CD8-positive, alpha-beta memory T cell (primary cell): ENCODE data around the gene ITGA8. TPM values are rescaled to one million over a fixed set of nuclear protein-coding genes. Genes with fewer than 3 reads are reported as not detected.
"Not testable (repeated sequence)": the region's sequence is repeated elsewhere in the genome, so short reads cannot be mapped to it uniquely, and the experiment has no call there.

Experiments used
- CTCF ChIA-PET: fragments of 350-600 bp; sonication (Branson Sonifier 250); formaldehyde crosslinking; loops from one replicate; lab custom pipeline; 2021; ENCODE audit warnings: antibody characterized with exemption; lab: Charles Lee
- POLR2A ChIA-PET: fragments of 350-600 bp; sonication (Branson Sonifier 250); formaldehyde crosslinking; loops from one replicate; lab custom pipeline; 2021; ENCODE audit warnings: antibody characterized with exemption; lab: Charles Lee
- DNase-seq, 5 donors: peaks; one replicate each; pipeline versions ENCODE4 v3.0.0 to v3.0.0-alpha.2; 2020 to 2022; ENCODE audit warnings: mixed read lengths in 1 of 5
- H3K27ac ChIP-seq: one replicate; pipeline ENCODE4 v1.7.0; 2013; ENCODE audit warnings: low read depth, mild to moderate bottlenecking, low read length, moderate library complexity
- H3K27me3 ChIP-seq: 2 replicates; pipeline ENCODE4 v1.7.0; 2013; ENCODE audit warnings: low read length, mild to moderate bottlenecking; ENCODE audit not compliant: insufficient read depth, poor library complexity, severe bottlenecking
- H3K36me3 ChIP-seq: 2 replicates; pipeline ENCODE4 v1.7.0; 2013; ENCODE audit warnings: mild to moderate bottlenecking, low read length, moderate library complexity; ENCODE audit not compliant: insufficient read depth
- H3K4me1 ChIP-seq: 2 replicates; pipeline ENCODE4 v1.7.0; 2013; ENCODE audit warnings: mild to moderate bottlenecking, low read length, moderate library complexity; ENCODE audit not compliant: insufficient read depth
- H3K4me3 ChIP-seq: 2 replicates; pipeline ENCODE4 v1.7.0; 2013; ENCODE audit warnings: mild to moderate bottlenecking, low read length
- H3K9me3 ChIP-seq: 2 replicates; pipeline ENCODE4 v1.7.0; 2013; ENCODE audit warnings: mild to moderate bottlenecking, low read length
- H3K27ac Mint-ChIP-seq, 8 donors: one replicate each; pipeline ENCODE4 v1.8.0; 2020 to 2021; ENCODE audit warnings: mixed read lengths in 8 of 8, mild to moderate bottlenecking in 6 of 8, inconsistent platforms in 3 of 8, moderate library complexity in 3 of 8
- H3K27me3 Mint-ChIP-seq, 2 donors: one replicate each; pipeline ENCODE4 v1.8.0; 2020 to 2021; ENCODE audit warnings: mixed read lengths in 2 of 2, mild to moderate bottlenecking in 1 of 2, moderate library complexity in 1 of 2
- H3K36me3 Mint-ChIP-seq, 3 donors: one replicate each; pipeline ENCODE4 v1.8.0; 2020 to 2021; ENCODE audit warnings: mixed read lengths in 3 of 3, inconsistent platforms in 1 of 3, mild to moderate bottlenecking in 1 of 3
- H3K4me1 Mint-ChIP-seq, 3 donors: one replicate each; pipeline ENCODE4 v1.8.0; 2020 to 2021; ENCODE audit warnings: mixed read lengths in 3 of 3, inconsistent platforms in 1 of 3, mild to moderate bottlenecking in 1 of 3
- H3K4me3 Mint-ChIP-seq, 7 donors: one replicate each; pipeline ENCODE4 v1.8.0; 2020 to 2021; ENCODE audit warnings: mixed read lengths in 7 of 7, mild to moderate bottlenecking in 6 of 7, moderate library complexity in 4 of 7, inconsistent platforms in 2 of 7
- H3K9me3 Mint-ChIP-seq, 5 donors: one replicate each; pipeline ENCODE4 v1.8.0; 2020 to 2022; ENCODE audit warnings: mixed read lengths in 5 of 5, mild to moderate bottlenecking in 3 of 5, moderate library complexity in 2 of 5, inconsistent platforms in 1 of 5
- polyA plus RNA-seq: library from polyadenylated mRNA; unstranded; fragments of 300-500 nt; fragmentation: Illumina TruSeq; gene quantifications from one replicate; pipeline ENCODE4 v1.2.3, GENCODE V29; 2021
- total RNA-seq, 2 experiments: library from RNA; stranded (reverse); gene quantifications; one replicate each; pipeline ENCODE4 v1.2.3, GENCODE V29; 2021

The ITGA8 gene
- total and polyA plus RNA-seq, 3 experiments from 2014 or later, result not detected

DNA sequence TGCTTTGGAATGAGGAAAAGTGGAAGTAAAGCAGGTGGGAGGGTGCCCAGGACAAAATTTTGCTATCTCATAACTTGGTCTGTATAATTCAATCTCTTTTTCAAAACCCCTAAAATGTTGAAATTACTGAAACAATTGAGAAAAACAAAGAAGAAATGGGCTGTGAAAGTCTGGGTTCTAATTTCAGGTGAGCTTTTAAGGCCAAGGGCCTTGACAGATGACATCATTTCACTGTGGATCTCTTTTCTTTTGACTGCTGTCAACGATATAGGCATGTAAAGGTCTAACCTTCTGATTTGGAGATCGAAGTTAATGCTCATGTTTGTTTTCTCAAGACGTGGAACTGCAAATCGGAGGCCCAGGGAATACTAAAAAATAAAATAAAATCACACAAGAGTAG, 127.8 kb downstream of the ITGA8 start:
- H3K36me3 Mint-ChIP-seq, result no peaks in the 10 kb centered on the region
- ChIA-PET POLR2A (no interaction called here), CTCF (no interaction called here)
- H3K27ac Mint-ChIP-seq, result no peak overlapping the region
- Histone ChIP-seq H3K4me1 (no peaks in the 10 kb centered on the region), H3K36me3 (no peaks in the 10 kb centered on the region), H3K27me3 (no peaks in the 10 kb centered on the region), H3K9me3 (no peaks in the 10 kb centered on the region), H3K4me3 (no peak overlapping the region), H3K27ac (no peak overlapping the region)
- peaks cover 0 to 3% (median 0%) of the 10 kb centered on the region in 5 donors for H3K9me3 Mint-ChIP-seq
- H3K4me3 Mint-ChIP-seq, result no peak overlapping the region
- no peak for DNase-seq
- H3K27me3 Mint-ChIP-seq, result peaks cover 1 to 6% of the 10 kb centered on the region in 2 donors
- no peaks in the 10 kb centered on the region for H3K4me1 Mint-ChIP-seq

DNA sequence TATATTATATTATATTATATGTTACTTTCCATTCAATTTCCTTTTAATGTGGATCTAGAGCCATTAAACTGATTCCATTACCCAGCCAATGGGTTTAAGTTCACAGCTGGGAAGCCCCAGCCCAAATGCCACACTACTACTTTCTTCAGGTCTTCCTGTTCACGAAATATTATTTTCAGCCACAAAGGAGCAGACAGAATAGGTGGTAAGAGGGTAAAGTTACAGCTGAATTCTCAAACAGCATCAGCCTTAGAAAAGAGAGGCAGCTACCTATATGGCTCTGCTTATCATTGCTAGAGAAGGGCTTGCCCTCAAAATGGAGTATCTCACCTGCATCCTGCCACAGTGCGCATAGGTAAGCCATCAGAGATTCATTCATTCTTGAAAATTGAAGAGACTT, 128.3 kb downstream of the ITGA8 start:
- Mint-ChIP-seq H3K27ac (no peak overlapping the region), H3K4me1 (no peaks in the 10 kb centered on the region), H3K36me3 (no peaks in the 10 kb centered on the region), H3K4me3 (no peak overlapping the region), H3K27me3 (peaks cover 1 to 6% of the 10 kb centered on the region in 2 donors), H3K9me3 (peaks cover 0 to 3% (median 0%) of the 10 kb centered on the region in 5 donors)
- ChIA-PET POLR2A (no interaction called here), CTCF (no interaction called here)
- Histone ChIP-seq H3K4me1 (no peaks in the 10 kb centered on the region), H3K4me3 (no peak overlapping the region), H3K36me3 (no peaks in the 10 kb centered on the region), H3K27me3 (no peaks in the 10 kb centered on the region), H3K27ac (no peak overlapping the region), H3K9me3 (no peaks in the 10 kb centered on the region)
- no peak for DNase-seq

DNA sequence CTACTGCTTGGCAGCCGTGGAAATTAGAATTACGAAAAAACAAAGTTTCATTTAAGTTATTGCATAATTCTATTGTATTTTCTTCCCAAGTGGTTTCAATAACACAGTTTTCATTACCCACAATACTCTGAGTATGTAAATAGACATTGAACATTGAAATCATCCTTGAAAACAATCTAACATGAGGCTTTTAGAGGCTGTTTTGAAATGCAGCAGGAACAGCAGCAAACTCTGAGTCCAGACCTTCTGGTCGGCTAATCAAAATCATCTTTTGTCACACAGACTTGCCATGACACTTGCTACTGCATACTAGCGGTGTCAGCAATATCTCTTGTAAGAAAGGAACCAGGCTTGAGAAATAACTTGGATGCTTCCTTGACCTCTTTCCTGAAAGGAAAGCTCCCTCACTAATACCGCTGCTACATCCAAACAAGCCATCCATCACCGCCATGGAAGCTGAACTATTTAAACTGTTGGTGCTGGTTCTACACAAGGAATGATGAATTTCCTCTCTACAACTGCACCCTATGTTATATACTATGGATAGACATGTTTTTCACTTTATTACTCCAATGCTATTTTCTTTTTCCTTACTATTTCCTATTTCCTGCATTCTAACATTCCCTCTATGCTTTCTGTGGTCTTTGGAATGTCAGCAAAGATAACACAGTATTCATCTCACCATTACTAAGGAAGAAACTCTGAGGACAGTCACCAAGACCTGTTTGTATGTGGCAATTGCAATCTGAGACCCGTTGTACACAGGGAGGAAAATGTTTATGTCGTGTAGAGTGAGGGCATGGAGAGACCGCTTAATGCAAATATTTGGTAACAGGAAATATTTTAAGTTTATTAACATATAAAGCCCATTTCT, 130.8 kb downstream of the ITGA8 start:
- Histone ChIP-seq H3K36me3 (no peaks in the 10 kb centered on the region), H3K27ac (no peak overlapping the region), H3K4me1 (no peaks in the 10 kb centered on the region), H3K27me3 (no peaks in the 10 kb centered on the region), H3K4me3 (no peak overlapping the region), H3K9me3 (no peaks in the 10 kb centered on the region)
- H3K4me3 Mint-ChIP-seq, result no peak overlapping the region
- no peaks in the 10 kb centered on the region for H3K4me1 Mint-ChIP-seq
- DNase-seq, result no peak
- H3K27me3 Mint-ChIP-seq, result peaks cover 0 to 1% of the 10 kb centered on the region in 2 donors
- CTCF ChIA-PET, result no interaction called here
- no peaks in the 10 kb centered on the region for H3K36me3 Mint-ChIP-seq
- peaks cover 0 to 3% (median 0%) of the 10 kb centered on the region in 5 donors for H3K9me3 Mint-ChIP-seq
- H3K27ac Mint-ChIP-seq, result no peak overlapping the region
- POLR2A ChIA-PET, result no interaction called here

DNA sequence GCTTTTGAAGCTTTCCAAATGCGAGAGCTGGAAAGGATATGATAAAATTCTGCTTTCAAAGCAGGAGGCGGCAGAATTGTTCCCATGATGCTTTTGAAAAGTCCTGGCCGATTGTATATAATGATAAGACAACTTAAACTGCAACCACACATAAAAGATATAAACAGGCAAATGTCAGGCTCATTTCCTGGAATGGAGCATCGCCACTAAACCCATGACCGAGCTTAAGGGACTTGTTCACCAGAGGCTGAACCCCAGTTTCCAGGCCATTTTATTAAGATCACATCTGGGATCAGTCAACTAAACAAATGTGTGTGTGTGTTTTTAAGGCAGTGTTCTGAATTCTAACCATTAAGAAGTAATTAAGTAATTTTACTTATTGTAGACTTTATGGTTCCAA, 131.6 kb downstream of the ITGA8 start:
- Histone ChIP-seq H3K9me3 (no peaks in the 10 kb centered on the region), H3K4me1 (no peaks in the 10 kb centered on the region), H3K4me3 (no peak overlapping the region), H3K27me3 (no peaks in the 10 kb centered on the region), H3K36me3 (no peaks in the 10 kb centered on the region), H3K27ac (no peak overlapping the region)
- Mint-ChIP-seq H3K9me3 (peaks cover 0 to 3% (median 0%) of the 10 kb centered on the region in 5 donors), H3K4me1 (no peaks in the 10 kb centered on the region), H3K36me3 (no peaks in the 10 kb centered on the region), H3K27ac (no peak overlapping the region), H3K27me3 (peaks cover 0 to 1% of the 10 kb centered on the region in 2 donors), H3K4me3 (no peak overlapping the region)
- ChIA-PET CTCF (no interaction called here), POLR2A (no interaction called here)
- DNase-seq, result no peak

DNA sequence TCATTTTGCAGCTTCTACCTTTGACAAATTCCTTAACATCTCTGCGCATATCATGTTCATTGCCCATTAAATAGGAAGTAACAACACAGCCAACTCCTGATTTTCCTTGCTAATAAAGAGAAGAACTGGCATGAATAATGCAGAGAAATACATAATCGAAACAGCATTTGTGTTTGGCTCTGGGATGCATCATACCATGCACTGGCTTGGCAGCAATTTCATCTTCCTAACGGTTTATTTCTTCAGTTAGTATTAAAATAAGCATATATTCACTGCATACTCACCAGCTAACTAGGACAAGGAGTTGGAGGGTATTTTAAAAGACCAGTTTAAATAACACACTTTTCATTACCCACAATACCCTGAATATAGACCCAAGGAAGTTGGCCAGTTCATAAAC, 132.5 kb downstream of the ITGA8 start:
- no peaks in the 10 kb centered on the region for H3K36me3 ChIP-seq
- no peak overlapping the region for H3K27ac ChIP-seq
- POLR2A ChIA-PET, result no interaction called here
- CTCF ChIA-PET, result no interaction called here
- Mint-ChIP-seq H3K4me1 (no peaks in the 10 kb centered on the region), H3K4me3 (no peak overlapping the region), H3K36me3 (no peaks in the 10 kb centered on the region), H3K9me3 (peaks cover 2 to 6% (median 5%) of the 10 kb centered on the region in 5 donors), H3K27ac (no peak overlapping the region), H3K27me3 (peaks cover 0 to 1% of the 10 kb centered on the region in 2 donors)
- H3K9me3 ChIP-seq, result no peaks in the 10 kb centered on the region
- DNase-seq, result no peak
- no peaks in the 10 kb centered on the region for H3K4me1 ChIP-seq
- no peaks in the 10 kb centered on the region for H3K27me3 ChIP-seq
- H3K4me3 ChIP-seq, result no peak overlapping the region

DNA sequence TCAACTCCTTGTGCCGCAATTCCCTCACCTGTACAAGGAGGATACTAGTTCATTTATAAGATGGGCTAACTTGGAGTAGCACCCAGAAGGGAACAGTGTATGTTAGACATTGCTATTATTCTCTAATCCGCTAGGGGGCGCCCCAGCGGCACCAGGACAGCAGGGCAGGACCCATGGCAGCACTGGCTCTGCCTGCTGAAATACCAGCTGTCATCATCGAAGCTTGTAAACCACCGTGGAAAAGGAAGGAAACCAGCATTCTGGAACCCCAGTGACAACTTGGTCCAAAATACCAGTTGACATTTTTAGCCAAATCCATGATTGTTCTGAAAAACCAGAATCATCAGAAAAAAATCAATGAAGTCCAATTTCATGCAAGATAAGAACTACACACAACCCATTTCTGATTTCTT, 134.4 kb downstream of the ITGA8 start:
- ChIA-PET CTCF (no interaction called here), POLR2A (no interaction called here)
- Mint-ChIP-seq H3K4me3 (no peak overlapping the region), H3K27ac (no peak overlapping the region), H3K36me3 (no peaks in the 10 kb centered on the region), H3K27me3 (peaks cover 3% of the 10 kb centered on the region in 2 donors), H3K9me3 (peaks cover 5 to 11% (median 8%) of the 10 kb centered on the region in 5 donors), H3K4me1 (no peaks in the 10 kb centered on the region)
- Histone ChIP-seq H3K9me3 (no peaks in the 10 kb centered on the region), H3K27me3 (no peaks in the 10 kb centered on the region), H3K36me3 (no peaks in the 10 kb centered on the region), H3K27ac (no peak overlapping the region), H3K4me1 (no peaks in the 10 kb centered on the region), H3K4me3 (no peak overlapping the region)
- DNase-seq, result no peak

DNA sequence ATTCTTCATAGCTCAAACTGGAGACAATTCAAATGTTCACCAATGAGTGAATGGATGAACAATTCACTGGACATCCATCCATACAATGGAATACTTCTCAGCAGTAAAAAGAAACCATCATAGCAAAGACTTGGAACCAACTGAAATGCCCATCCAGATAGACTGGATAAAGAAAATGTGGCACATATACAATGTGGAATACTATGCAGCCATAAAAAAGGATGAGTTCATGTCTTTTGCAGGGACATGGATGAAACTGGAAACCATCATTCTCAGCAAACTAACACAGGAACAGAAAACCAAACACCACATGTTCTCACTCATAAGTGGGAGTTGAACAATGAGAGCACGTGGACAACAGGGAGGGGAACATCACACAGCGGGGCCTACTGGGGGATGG, 136.8 kb downstream of the ITGA8 start:
- H3K27ac ChIP-seq, H3K4me3 ChIP-seq, H3K27me3 ChIP-seq, CTCF ChIA-PET, H3K4me3 Mint-ChIP-seq, H3K36me3 Mint-ChIP-seq, H3K27me3 Mint-ChIP-seq, H3K4me1 ChIP-seq, POLR2A ChIA-PET, H3K9me3 ChIP-seq, H3K4me1 Mint-ChIP-seq, H3K36me3 ChIP-seq, DNase-seq, H3K27ac Mint-ChIP-seq: not testable (repeated sequence)
- peaks cover 5 to 18% (median 9%) of the 10 kb centered on the region in 5 donors for H3K9me3 Mint-ChIP-seq

DNA sequence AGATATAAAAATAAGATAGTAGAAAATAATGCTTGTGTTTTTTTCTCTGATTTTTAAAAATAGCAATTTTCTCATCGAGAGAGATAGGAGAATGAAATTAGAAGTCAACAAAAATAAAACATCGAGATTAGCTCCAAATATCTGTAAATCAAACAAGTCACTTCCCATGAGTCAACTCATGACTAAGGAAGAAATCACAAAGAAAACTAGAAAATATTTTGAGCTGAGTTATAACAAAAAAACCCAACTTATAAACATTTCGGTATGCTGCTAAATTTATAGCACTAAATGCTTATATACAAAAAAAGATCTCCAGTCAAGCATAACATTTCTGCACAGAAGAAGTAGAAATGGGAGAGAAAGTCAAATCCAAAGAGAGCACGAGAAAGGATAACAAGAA, 140.1 kb downstream of the ITGA8 start:
- Histone ChIP-seq H3K9me3 (no peaks in the 10 kb centered on the region), H3K27ac (no peak overlapping the region), H3K36me3 (no peaks in the 10 kb centered on the region), H3K4me3 (no peak overlapping the region), H3K27me3 (peaks cover 6% of the 10 kb centered on the region), H3K4me1 (no peaks in the 10 kb centered on the region)
- H3K36me3 Mint-ChIP-seq, result no peaks in the 10 kb centered on the region
- H3K4me1 Mint-ChIP-seq, result no peaks in the 10 kb centered on the region
- POLR2A ChIA-PET, result no interaction called here
- no peak for DNase-seq
- H3K9me3 Mint-ChIP-seq, result peaks cover 5 to 18% (median 9%) of the 10 kb centered on the region in 5 donors
- CTCF ChIA-PET, result interaction anchor here (1.7 kb wide), 1 partner anchor 14 kb away, joined by 3 read pairs; no protein-coding TSS in a partner anchor
- no peak overlapping the region for H3K27ac Mint-ChIP-seq
- H3K4me3 Mint-ChIP-seq, result no peak overlapping the region
- peaks cover 2 to 8% of the 10 kb centered on the region in 2 donors for H3K27me3 Mint-ChIP-seq
